Neural progenitor cell (in vitro differentiated cells): ENCODE data around the gene KRT74. TPM values are rescaled to one million over a fixed set of nuclear protein-coding genes. Genes with fewer than 3 reads are reported as not detected.

Experiments used
- DNase-seq: peaks from one replicate; pipeline ENCODE4 v3.0.0-alpha.2; 2016; ENCODE audit warnings: low spot score
- H2AFZ ChIP-seq: fragments of 200-600 bp; sonication (generic); replicated peaks from 2 replicates; pipeline ENCODE4 v1.6.1; 2016; ENCODE audit warnings: antibody characterized with exemption
- H3F3A ChIP-seq: fragments of 200-600 bp; sonication (generic); 2 replicates; pipeline ENCODE4 v1.6.1; 2016; ENCODE audit warnings: antibody characterized with exemption, low read depth
- H3K27ac ChIP-seq: fragments of 200-600 bp; sonication (generic); 2 replicates; pipeline ENCODE4 v1.5.1; 2016; ENCODE audit warnings: mild to moderate bottlenecking
- H3K27me3 ChIP-seq: fragments of 200-600 bp; sonication (generic); 2 replicates; pipeline ENCODE4 v1.6.1; 2016; ENCODE audit warnings: mild to moderate bottlenecking, moderate library complexity
- H3K36me3 ChIP-seq: fragments of 200-600 bp; sonication (generic); 2 replicates; pipeline ENCODE4 v1.5.1; 2016
- H3K4me1 ChIP-seq: fragments of 200-600 bp; sonication (generic); 2 replicates; pipeline ENCODE4 v1.6.1; 2016; ENCODE audit warnings: mixed run types
- H3K4me2 ChIP-seq: fragments of 200-600 bp; sonication (generic); 2 replicates; pipeline ENCODE4 v1.6.1; 2016
- H3K4me3 ChIP-seq: fragments of 200-600 bp; sonication (generic); 2 replicates; pipeline ENCODE4 v1.5.1; 2016
- H3K79me2 ChIP-seq: fragments of 200-600 bp; sonication (generic); 2 replicates; pipeline ENCODE4 v1.6.1; 2016; ENCODE audit warnings: low read depth
- H3K9ac ChIP-seq: fragments of 200-600 bp; sonication (generic); 2 replicates; pipeline ENCODE4 v1.6.1; 2016
- H3K9me3 ChIP-seq: fragments of 200-600 bp; sonication (generic); 2 replicates; pipeline ENCODE4 v1.5.1; 2016; ENCODE audit warnings: low read depth
- H4K20me1 ChIP-seq: fragments of 200-600 bp; sonication (generic); 2 replicates; pipeline ENCODE4 v1.6.1; 2016; ENCODE audit warnings: low read depth
- H3K27ac Mint-ChIP-seq: 3 replicates; pipeline ENCODE4 v1.8.0; 2021; ENCODE audit warnings: mixed read lengths
- H3K27me3 Mint-ChIP-seq: 2 replicates; pipeline ENCODE4 v1.8.0; 2022; ENCODE audit warnings: low read depth, mild to moderate bottlenecking, inconsistent platforms, moderate library complexity, mixed read lengths; ENCODE audit not compliant: insufficient read depth
- H3K36me3 Mint-ChIP-seq: 3 replicates; pipeline ENCODE4 v1.8.0; 2021; ENCODE audit warnings: mixed read lengths
- H3K4me1 Mint-ChIP-seq: 3 replicates; pipeline ENCODE4 v1.8.0; 2021; ENCODE audit warnings: mixed read lengths
- H3K4me3 Mint-ChIP-seq: 3 replicates; pipeline ENCODE4 v1.8.0; 2021; ENCODE audit warnings: mild to moderate bottlenecking, moderate library complexity, mixed read lengths
- H3K9me3 Mint-ChIP-seq: 3 replicates; pipeline ENCODE4 v1.8.0; 2020; ENCODE audit warnings: mixed read lengths
- CTCF ChIP-seq: fragments of 200-600 bp; sonication (generic); IDR thresholded peaks from 2 replicates; pipeline ENCODE4 v1.5.1; 2017; ENCODE audit warnings: antibody characterized with exemption, mild to moderate bottlenecking
- EZH2 ChIP-seq: fragments of 200-600 bp; sonication (generic); IDR thresholded peaks from 2 replicates; pipeline ENCODE4 v1.6.1; 2017; ENCODE audit warnings: antibody characterized with exemption, mild to moderate bottlenecking, moderate library complexity
- EZH2phosphoT487 ChIP-seq: fragments of 200-600 bp; sonication (generic); IDR thresholded peaks from 2 replicates; pipeline ENCODE4 v1.6.1; 2017; ENCODE audit warnings: antibody characterized with exemption
- total RNA-seq: library from RNA; depleted of rRNA; stranded (reverse); fragments of >200 nt; gene quantifications from 2 replicates; pipeline ENCODE4 v1.2.3, GENCODE V29; 2015; ENCODE audit warnings: low replicate concordance

Gene KRT74
- total RNA-seq, 1 donor from 2014 or later = not detected

- Histone ChIP-seq H3K27ac (no peak overlapping the region), H4K20me1 (no peaks in the 10 kb centered on the region), H3K27me3 (no peaks in the 10 kb centered on the region), H3K79me2 (no peaks in the 10 kb centered on the region), H3K9ac (no peak overlapping the region), H3K9me3 (no peaks in the 10 kb centered on the region), H3F3A (no peaks in the 10 kb centered on the region), H3K4me2 (no peak overlapping the region), H3K4me1 (no peaks in the 10 kb centered on the region), H2AFZ (no peak overlapping the region), H3K4me3 (no peak overlapping the region), H3K36me3 (no peaks in the 10 kb centered on the region)
- Mint-ChIP-seq H3K9me3 (peaks cover 7% of the 10 kb centered on the region), H3K27me3 (peaks cover 7% of the 10 kb centered on the region), H3K36me3 (no peaks in the 10 kb centered on the region), H3K4me1 (no peaks in the 10 kb centered on the region), H3K4me3 (no peak overlapping the region), H3K27ac (no peak overlapping the region)
- no peak for DNase-seq
- TF ChIP-seq EZH2 (no peak), CTCF (no peak), EZH2phosphoT487 (no peak)
Measured at GRCh38 chr12:52515927-52516831, 57.5 kb downstream of the KRT74 start.

Other genes starting within 250 kb of the KRT74 start
- not detected in 2 replicates for gene KRT85, start 206.4 kb downstream of the KRT74 start, total RNA-seq
- not detected in 2 replicates for gene KRT84, start 188.2 kb downstream of the KRT74 start, total RNA-seq
- gene KRT82, start 167.5 kb downstream of the KRT74 start, total RNA-seq = not detected in 2 replicates
- not detected in 2 replicates for gene KRT75, start 139.5 kb downstream of the KRT74 start, total RNA-seq
- gene KRT6B, start 121.7 kb downstream of the KRT74 start, total RNA-seq = not detected in 2 replicates
- gene KRT6C, start 100.0 kb downstream of the KRT74 start, total RNA-seq = not detected in 2 replicates
- not detected in 2 replicates for gene KRT6A, start 80.6 kb downstream of the KRT74 start, total RNA-seq
- not detected in 2 replicates for gene KRT5, start 53.4 kb downstream of the KRT74 start, total RNA-seq
- gene KRT71, start 20.7 kb downstream of the KRT74 start, total RNA-seq = not detected in 2 replicates
- gene KRT72, start 27.6 kb upstream of the KRT74 start, total RNA-seq = not detected in 2 replicates
- gene KRT73, start 44.7 kb upstream of the KRT74 start, total RNA-seq = not detected in 2 replicates
- gene KRT2, start 78.4 kb upstream of the KRT74 start, total RNA-seq = not detected in 2 replicates
- not detected in 2 replicates for gene KRT1, start 106.6 kb upstream of the KRT74 start, total RNA-seq
- 0.47 TPM in 1 of 2 replicates, not detected in the other for gene KRT77, start 129.7 kb upstream of the KRT74 start, total RNA-seq
- not detected in 2 replicates for gene KRT76, start 203.5 kb upstream of the KRT74 start, total RNA-seq
- not detected in 2 replicates for gene KRT3, start 222.3 kb upstream of the KRT74 start, total RNA-seq
- gene KRT4, start 240.3 kb upstream of the KRT74 start, total RNA-seq = not detected in 2 replicates